ENCODE data around the gene ZNF691. TPM values are rescaled to one million over a fixed set of nuclear protein-coding genes. Genes with fewer than 3 reads are reported as not detected.

The ZNF691 gene
- polyA plus RNA-seq, 1 of the 3 experiments (the other 2 are of a cell fraction) = 7.2 TPM

DNA sequence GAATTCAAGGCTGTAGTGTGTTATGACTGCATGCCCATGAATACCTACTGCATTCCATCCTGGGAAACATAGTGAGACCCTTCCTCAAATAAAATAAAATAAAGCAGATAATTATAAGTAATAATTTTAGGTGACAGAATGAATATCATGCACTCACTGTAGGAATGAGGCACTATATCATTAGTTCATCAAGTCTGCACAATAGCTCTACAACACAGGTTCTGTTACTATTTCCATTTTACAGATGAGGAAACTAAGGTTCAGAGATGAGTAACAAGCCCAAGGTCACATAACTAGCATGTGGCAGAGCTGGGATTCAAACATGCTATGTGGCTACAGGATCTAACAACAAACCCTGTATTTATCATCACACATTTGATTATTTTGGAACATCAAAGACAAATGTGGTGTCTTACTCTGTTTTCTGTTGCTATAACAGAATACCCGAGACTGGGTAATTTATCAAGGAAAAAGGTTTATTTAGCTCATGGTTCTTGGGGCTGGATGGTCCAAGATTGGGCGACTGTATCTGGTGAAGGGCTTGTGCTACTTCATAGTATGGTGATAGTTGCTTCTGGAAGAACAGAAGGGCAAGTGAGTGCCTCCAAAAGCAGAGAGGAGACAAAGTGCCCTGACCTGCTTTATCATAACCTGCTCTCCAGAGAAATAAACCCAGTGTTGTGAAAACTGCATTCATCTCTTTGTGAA, 4.8 kb upstream of the ZNF691 start:
- H3K4me2 ChIP-seq = no peak overlapping the region
- TF ChIP-seq EZH2phosphoT487 (IDR thresholded peaks at IDR 0.05; ENCODE audit: borderline replicate concordance, low read depth) = no peak
- TF ChIP-seq TEAD4 (IDR thresholded peaks at IDR 0.05; ENCODE audit: borderline replicate concordance, insufficient read depth) = no peak
- TF ChIP-seq FOSL2 (IDR thresholded peaks at IDR 0.05; ENCODE audit: borderline replicate concordance, low read depth) = no peak
- TF ChIP-seq TAF1 (IDR thresholded peaks at IDR 0.05; ENCODE audit: borderline replicate concordance, low read depth, low read length) = no peak
- TF ChIP-seq FOXJ3 (CRISPR knock-in tag; IDR thresholded peaks at IDR 0.05) = no peak
- no peak for TF ChIP-seq SMC3 (IDR thresholded peaks at IDR 0.05; ENCODE audit: low read depth, low read length)
- no peak for TF ChIP-seq YY1 (IDR thresholded peaks at IDR 0.05; ENCODE audit: low read depth)
- TF ChIP-seq, protein P1, sequence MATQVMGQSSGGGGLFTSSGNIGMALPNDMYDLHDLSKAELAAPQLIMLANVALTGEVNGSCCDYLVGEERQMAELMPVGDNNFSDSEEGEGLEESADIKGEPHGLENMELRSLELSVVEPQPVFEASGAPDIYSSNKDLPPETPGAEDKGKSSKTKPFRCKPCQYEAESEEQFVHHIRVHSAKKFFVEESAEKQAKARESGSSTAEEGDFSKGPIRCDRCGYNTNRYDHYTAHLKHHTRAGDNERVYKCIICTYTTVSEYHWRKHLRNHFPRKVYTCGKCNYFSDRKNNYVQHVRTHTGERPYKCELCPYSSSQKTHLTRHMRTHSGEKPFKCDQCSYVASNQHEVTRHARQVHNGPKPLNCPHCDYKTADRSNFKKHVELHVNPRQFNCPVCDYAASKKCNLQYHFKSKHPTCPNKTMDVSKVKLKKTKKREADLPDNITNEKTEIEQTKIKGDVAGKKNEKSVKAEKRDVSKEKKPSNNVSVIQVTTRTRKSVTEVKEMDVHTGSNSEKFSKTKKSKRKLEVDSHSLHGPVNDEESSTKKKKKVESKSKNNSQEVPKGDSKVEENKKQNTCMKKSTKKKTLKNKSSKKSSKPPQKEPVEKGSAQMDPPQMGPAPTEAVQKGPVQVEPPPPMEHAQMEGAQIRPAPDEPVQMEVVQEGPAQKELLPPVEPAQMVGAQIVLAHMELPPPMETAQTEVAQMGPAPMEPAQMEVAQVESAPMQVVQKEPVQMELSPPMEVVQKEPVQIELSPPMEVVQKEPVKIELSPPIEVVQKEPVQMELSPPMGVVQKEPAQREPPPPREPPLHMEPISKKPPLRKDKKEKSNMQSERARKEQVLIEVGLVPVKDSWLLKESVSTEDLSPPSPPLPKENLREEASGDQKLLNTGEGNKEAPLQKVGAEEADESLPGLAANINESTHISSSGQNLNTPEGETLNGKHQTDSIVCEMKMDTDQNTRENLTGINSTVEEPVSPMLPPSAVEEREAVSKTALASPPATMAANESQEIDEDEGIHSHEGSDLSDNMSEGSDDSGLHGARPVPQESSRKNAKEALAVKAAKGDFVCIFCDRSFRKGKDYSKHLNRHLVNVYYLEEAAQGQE (IDR thresholded peaks at IDR 0.05; ENCODE audit: low read depth, low read length) = no peak
- no peak for TF ChIP-seq MEF2A (IDR thresholded peaks at IDR 0.05; ENCODE audit: borderline replicate concordance, low read depth)
- no peak overlapping the region for H2AFZ ChIP-seq (ENCODE audit: low read depth)
- H3K9me2 ChIP-seq = no peaks in the 10 kb centered on the region
- ChIA-PET CTCF (interaction anchor here (0.7 kb wide), 1 partner anchor 757 kb away, joined by 3 read pairs; no protein-coding TSS in a partner anchor), POLR2A (no interaction called here)
- H4K20me1 ChIP-seq (ENCODE audit: insufficient read depth) = no peaks in the 10 kb centered on the region
- H3F3A ChIP-seq (replicated peaks; ENCODE audit: insufficient read depth) = no peaks in the 10 kb centered on the region
- no peaks in the 10 kb centered on the region; a peak in 1 of 4 replicates for H3K4me1 ChIP-seq (ENCODE audit: control insufficient read depth in 1 of 2, insufficient read depth in 2 of 2, low read depth in 1 of 2, low read length in 1 of 2)
- H3K4me3 ChIP-seq (ENCODE audit: low read depth in 2 of 2, low read length in 1 of 2) = no peak overlapping the region
- no peaks in the 10 kb centered on the region for H3K9me3 ChIP-seq
- 87% methylated on average over 2 of the region's 2 CpGs for WGBS (ENCODE audit: low lambda C conversion rate)
- H3K36me3 ChIP-seq (replicated peaks in 1 of 2; ENCODE audit: control insufficient read depth in 1 of 2, insufficient read depth in 2 of 2, low read length in 1 of 2) = peaks cover 0 to 12% of the 10 kb centered on the region in 2 experiments
- no peak overlapping the region for H3K27ac ChIP-seq (ENCODE audit: low read depth in 2 of 2, low read length in 1 of 2)
- no peak overlapping the region for H3K9ac ChIP-seq
- no peaks in the 10 kb centered on the region for H3K27me3 ChIP-seq (ENCODE audit: insufficient read depth)
- no peak for DNase-seq
- peaks cover under 1% of the 10 kb centered on the region; the same call in 1 of the 2 replicates for H3K79me2 ChIP-seq (ENCODE audit: insufficient read depth)

DNA sequence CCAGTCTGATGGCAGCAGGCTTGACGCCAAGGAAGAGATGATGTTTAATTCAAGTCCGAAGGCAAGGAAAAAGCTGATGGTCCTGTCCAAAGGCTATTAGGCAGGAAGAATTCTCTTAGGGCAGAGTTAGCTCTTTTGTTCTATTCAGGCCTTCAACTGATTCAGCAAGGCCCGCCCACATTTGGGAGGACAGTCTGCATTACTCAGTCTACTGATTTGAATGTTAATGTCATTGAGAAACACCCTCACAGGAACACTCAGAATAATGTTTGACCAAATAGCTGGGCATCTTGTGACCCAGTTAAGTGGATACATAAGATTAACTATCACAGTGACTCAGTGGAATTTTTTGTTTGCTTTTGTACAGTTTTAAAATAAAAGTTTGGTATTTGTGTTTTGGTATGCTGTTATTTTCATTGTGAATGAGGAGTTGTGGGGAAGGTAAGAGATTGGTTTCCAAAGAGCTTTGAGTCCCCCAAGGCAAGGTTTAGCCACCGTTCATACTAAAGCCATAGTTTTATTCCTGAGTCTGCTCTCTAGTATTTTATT, 1.7 kb upstream of the ZNF691 start:
- Histone ChIP-seq H3K36me3 (replicated peaks in 1 of 2; ENCODE audit: control insufficient read depth in 1 of 2, insufficient read depth in 2 of 2, low read length in 1 of 2) (peaks cover 2 to 17% of the 10 kb centered on the region in 2 experiments), H3K79me2 (ENCODE audit: insufficient read depth) (peaks cover 24% of the 10 kb centered on the region; the same call in 1 of the 2 replicates), H3F3A (replicated peaks; ENCODE audit: insufficient read depth) (no peaks in the 10 kb centered on the region), H3K9me3 (no peaks in the 10 kb centered on the region), H4K20me1 (ENCODE audit: insufficient read depth) (no peaks in the 10 kb centered on the region), H3K9me2 (no peaks in the 10 kb centered on the region), H3K27ac (ENCODE audit: low read depth in 2 of 2, low read length in 1 of 2) (no peak overlapping the region), H3K27me3 (ENCODE audit: insufficient read depth) (no peaks in the 10 kb centered on the region), H3K4me1 (ENCODE audit: control insufficient read depth in 1 of 2, insufficient read depth in 2 of 2, low read depth in 1 of 2, low read length in 1 of 2) (peaks cover 0 to 11% of the 10 kb centered on the region in 2 experiments; a peak in 2 of 4 replicates), H3K4me3 (ENCODE audit: low read depth in 2 of 2, low read length in 1 of 2) (no peak overlapping the region), H3K4me2 (no peak overlapping the region), H3K9ac (no peak overlapping the region), H2AFZ (ENCODE audit: low read depth) (no peak overlapping the region)
- 93% methylated on average over 4 of the region's 4 CpGs for WGBS (ENCODE audit: low lambda C conversion rate)
- CTCF ChIA-PET = interaction anchor here (0.9 kb wide), 1 partner anchor 229 kb away, joined by 3 read pairs; no protein-coding TSS in a partner anchor
- POLR2A ChIA-PET = interaction anchor here (3.3 kb wide), 1 partner anchor 9 kb away, joined by 26 read pairs; no protein-coding TSS in a partner anchor
- DNase-seq = no peak
- no peak for TF ChIP-seq EZH2phosphoT487 (IDR thresholded peaks at IDR 0.05; ENCODE audit: borderline replicate concordance, low read depth)
- TF ChIP-seq, protein P2, sequence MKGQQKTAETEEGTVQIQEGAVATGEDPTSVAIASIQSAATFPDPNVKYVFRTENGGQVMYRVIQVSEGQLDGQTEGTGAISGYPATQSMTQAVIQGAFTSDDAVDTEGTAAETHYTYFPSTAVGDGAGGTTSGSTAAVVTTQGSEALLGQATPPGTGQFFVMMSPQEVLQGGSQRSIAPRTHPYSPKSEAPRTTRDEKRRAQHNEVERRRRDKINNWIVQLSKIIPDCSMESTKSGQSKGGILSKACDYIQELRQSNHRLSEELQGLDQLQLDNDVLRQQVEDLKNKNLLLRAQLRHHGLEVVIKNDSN (IDR thresholded peaks at IDR 0.05; ENCODE audit: borderline replicate concordance, low read depth) = no peak
- TF ChIP-seq, protein P3, sequence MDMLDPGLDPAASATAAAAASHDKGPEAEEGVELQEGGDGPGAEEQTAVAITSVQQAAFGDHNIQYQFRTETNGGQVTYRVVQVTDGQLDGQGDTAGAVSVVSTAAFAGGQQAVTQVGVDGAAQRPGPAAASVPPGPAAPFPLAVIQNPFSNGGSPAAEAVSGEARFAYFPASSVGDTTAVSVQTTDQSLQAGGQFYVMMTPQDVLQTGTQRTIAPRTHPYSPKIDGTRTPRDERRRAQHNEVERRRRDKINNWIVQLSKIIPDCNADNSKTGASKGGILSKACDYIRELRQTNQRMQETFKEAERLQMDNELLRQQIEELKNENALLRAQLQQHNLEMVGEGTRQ (IDR thresholded peaks at IDR 0.05; ENCODE audit: borderline replicate concordance, low read depth, low read length) = no peak
- TF ChIP-seq POLR2AphosphoS5 (IDR thresholded peaks at IDR 0.05; ENCODE audit: low read depth, low read length) = no peak
- no peak for TF ChIP-seq RAD21 (IDR thresholded peaks at IDR 0.05; ENCODE audit: low read length)
- no peak for TF ChIP-seq MXI1 (IDR thresholded peaks at IDR 0.05; ENCODE audit: low read depth, low read length)
- no peak for TF ChIP-seq CHD2 (IDR thresholded peaks at IDR 0.05; ENCODE audit: low read length, partially characterized antibody)
- no peak for TF ChIP-seq SIN3A (IDR thresholded peaks at IDR 0.05; ENCODE audit: borderline replicate concordance, low read depth, low read length)
- TF ChIP-seq SMC3 (IDR thresholded peaks at IDR 0.05; ENCODE audit: low read depth, low read length) = no peak
- TF ChIP-seq NRF1 (IDR thresholded peaks at IDR 0.05; ENCODE audit: low read depth, low read length) = no peak
